ENCODE measurements around the gene SLC44A5.
"Not testable (repeated sequence)": the region's sequence is repeated elsewhere in the genome, so short reads cannot be mapped to it uniquely, and the experiment has no call there.

The SLC44A5 gene

DNA sequence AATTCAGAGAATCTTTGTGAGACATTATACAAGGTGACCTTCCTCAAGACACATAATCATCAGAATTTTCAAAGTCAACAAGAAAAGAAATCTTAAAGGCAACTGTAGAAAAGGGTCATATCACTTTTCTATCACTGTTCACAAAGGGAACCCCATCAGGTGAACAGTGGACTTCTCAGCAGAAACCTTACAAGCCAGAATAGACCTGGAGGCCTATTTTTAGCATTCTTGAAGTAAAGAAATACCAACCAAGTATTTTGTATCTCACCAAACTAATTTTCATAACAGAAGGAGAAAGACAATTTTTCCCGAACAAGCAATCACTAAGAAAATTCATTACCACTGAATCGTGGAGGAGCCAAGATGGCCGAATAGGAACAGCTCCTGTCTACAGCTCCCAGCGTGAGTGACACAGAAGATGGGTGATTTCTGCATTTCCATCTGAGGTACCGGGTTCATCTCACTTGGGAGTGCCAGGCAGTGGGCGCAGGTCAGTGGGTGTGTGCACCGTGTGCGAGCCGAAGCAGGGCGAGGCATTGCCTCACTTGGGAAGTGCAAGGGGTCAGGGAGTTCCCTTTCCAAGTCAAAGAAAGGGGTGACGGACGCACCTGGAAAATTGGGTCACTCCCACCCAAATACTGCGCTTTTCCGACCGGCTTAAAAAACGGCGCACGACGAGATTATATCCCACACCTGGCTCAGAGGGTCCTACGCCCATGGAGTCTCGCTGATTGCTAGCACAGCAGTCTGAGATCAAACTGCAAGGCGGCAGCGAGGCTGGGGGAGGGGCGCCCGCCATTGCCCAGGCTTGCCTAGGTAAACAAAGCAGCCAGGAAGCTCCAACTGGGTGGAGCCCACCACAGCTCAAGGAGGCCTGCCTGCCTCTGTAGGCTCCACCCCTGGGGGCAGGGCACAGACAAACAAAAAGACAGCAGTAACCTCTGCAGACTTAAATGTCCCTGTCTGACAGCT lies 235.2 kb downstream of the SLC44A5 start:
- not testable (repeated sequence) for FAIRE-seq; DNase-seq (ENCODE audit: low spot score)

GRCh38 chr1:75373542-75374159 lies 237.3 kb downstream of the SLC44A5 start:
- DNase-seq (ENCODE audit: low spot score): no peak
- no peak for FAIRE-seq

GRCh38 chr1:75366595-75366994 lies 244.3 kb downstream of the SLC44A5 start:
- no peak for FAIRE-seq
- no peak for DNase-seq (ENCODE audit: low spot score)

GRCh38 chr1:75361260-75361659 lies 249.7 kb downstream of the SLC44A5 start:
- DNase-seq (ENCODE audit: low spot score) (no peak), FAIRE-seq (no peak)

DNA sequence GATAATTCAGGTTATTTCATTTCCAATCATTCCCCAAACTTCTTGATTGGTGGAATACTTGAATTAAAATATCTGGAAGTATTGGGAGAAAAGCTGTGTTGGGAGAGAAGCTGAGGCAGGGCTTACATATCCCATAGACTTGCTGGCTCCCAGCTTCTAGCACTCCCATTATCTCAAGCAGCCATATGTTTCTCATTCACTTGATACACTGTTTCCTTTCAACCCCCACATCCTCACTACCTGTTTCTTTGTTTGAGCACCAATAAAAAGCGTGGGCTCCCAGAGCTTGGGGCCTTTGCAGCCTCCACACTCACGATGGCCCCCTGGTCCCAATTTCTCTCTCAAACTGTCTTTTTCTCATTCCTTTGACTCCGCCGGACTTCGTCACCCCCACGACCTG lies 256.6 kb downstream of the SLC44A5 start:
- not testable (repeated sequence) for FAIRE-seq; DNase-seq (ENCODE audit: low spot score)

DNA sequence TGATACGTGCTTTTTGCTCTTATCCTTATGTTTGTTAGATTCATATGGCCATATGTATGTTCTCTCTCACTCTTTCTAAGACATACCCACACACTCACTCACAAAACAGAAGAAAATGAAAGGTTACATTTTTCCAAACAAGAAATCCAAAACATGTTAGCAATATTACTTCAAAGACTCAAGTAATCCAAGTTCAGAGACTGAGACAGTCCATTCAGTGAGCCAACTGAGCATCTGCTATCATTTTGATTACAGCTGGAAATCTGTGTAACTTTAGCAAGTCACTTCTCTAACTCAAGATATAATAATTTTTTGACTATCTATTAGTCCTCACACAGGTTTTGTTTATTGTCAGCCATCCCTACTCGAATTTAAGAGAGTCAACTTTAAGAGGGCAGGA lies 257.9 kb downstream of the SLC44A5 start:
- no peak for FAIRE-seq
- no peak for DNase-seq (ENCODE audit: low spot score)

DNA sequence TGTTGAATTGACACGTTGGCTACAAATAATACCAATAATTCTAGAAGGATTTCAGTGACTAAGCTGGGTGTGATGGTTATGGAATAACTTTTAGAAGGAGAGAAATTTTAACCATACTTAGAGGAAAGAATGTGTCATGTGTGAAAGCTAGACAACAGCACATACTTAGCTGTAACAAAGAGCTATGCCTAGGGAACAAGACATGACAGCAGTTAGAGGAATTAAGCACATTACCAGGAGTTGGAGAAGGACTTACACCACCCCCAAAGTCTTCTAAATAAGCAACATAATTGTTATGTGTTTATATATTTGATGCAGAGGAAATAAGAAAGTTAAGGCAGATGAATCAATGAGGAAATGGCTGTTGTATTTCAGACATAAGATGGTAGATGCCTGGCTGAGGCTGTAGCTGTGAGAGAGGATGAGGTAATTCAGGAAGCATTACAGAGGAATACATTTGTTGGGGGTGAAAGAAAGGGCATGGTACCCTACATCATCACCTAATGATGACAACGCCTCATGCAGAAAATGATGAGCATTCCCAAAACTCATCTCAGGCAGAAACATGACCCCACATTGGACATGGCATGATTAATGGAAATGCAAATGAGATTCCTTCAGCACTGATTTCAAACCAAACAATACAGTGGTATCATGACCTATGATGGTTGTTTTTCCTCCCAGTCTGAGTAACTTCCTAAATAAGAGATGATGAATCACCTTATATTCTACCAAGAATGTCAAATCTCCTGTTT lies 265.2 kb downstream of the SLC44A5 start:
- FAIRE-seq (no peak), DNase-seq (ENCODE audit: low spot score) (no peak)

DNA sequence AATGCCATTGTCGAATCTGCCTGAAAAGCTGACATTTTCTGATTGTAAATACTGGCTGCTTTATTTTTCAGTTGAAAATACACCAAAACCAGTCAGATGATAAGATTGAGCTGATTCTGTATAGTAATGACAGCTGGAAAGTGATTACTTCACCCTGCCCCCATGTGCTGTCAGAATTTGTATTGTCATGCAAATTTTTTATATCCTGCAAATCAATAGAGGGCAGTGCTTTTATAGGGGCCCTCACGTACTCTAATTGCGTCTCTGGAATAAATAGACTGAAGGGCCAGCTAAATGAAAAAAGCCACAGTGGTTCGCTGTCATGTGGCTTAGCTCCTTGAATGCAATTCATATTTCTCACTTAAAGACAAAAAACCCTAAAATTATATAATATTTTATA lies 268.1 kb downstream of the SLC44A5 start:
- no peak for DNase-seq (ENCODE audit: low spot score)
- FAIRE-seq: no peak

DNA sequence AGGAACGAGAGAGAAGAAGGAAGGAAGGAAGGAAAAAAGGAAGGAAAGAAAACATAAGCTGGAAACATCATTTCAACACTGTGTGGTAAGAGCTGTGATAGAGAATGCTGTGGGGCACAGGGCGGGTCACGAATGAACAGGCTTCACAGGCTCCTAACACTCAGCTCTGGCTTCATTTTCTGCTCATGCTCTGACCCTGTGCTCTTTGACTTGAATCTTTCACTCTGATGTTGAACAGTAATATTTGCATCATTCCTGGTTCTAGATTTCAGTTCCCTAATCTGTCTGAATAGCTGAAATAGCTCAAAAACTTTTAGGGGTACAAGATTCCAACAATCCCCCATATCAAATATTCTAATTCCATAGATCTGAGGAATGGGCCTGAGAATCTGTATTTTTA lies 269.4 kb downstream of the SLC44A5 start:
- FAIRE-seq: no peak
- no peak for DNase-seq (ENCODE audit: low spot score)

GRCh38 chr1:75338616-75339483 lies 272.1 kb downstream of the SLC44A5 start:
- DNase-seq (ENCODE audit: low spot score) (no peak), FAIRE-seq (no peak)

- FAIRE-seq (no peak), DNase-seq (ENCODE audit: low spot score) (no peak)
These were observed 276.0 kb downstream of the SLC44A5 start for GRCh38 chr1:75334876-75335389.

DNA sequence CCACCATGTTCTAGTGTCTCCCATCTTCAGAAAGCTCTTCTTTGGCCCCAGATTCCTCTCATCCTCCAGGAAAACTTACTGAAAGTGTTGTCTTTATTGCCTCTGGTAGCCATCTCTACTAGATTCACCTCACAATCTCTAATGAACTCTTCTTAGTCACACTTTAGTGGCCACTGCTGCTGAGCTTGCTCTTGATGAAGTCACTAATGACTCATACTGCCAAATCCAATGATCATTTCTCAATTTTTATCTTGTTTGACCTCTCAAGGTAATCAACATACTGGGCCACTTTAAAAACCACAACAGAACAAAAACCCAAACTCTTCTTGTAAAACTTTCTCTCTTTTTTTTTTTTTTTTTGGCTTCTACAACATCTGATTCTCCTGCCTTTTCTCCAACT lies 280.3 kb downstream of the SLC44A5 start:
- DNase-seq (ENCODE audit: low spot score) (no peak), FAIRE-seq (no peak)

- DNase-seq (ENCODE audit: low spot score) (no peak), FAIRE-seq (no peak)
These were observed 282.2 kb downstream of the SLC44A5 start for GRCh38 chr1:75328691-75329090.

DNA sequence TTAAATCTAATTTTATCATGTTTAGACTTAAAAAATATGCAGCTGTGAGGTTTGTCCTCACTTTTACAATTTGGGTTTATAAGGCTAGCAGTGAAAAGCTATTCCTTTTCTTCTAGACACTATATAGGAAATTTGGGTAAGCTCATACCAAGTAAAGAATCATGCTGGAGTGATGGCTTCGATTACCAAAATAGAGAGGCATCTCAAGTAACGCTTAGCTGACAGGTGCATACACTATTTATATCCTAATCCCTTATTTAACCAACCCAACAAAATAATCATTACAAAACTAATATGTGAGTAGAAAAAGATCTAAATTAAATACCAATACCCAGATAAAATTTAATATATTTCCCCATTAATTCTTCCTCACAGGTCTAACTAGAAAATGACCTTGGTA lies 283.5 kb downstream of the SLC44A5 start:
- DNase-seq (ENCODE audit: low spot score) (no peak), FAIRE-seq (no peak)

GRCh38 chr1:75317976-75318375 lies 292.9 kb downstream of the SLC44A5 start:
- DNase-seq (ENCODE audit: low spot score) (no peak), FAIRE-seq (no peak)

DNA sequence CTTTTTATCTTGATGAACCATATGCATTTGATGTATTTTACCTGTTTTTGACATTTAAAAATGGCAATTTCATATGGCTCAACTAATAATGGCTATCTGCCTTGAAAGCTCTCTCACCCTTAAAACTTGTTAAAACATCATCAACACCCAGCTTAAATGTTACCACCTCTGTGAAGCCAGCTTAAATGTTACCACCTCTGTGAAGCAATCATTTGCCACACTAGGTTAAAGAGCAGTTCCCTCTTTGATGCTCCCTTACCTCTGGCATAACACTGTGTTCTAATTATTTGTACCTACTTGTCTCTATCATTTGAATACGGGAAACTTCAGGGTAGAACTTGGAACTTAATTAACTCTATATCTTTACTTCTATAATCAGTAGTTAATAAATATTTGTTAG lies 294.7 kb downstream of the SLC44A5 start:
- DNase-seq (ENCODE audit: low spot score): no peak
- FAIRE-seq: no peak

DNA sequence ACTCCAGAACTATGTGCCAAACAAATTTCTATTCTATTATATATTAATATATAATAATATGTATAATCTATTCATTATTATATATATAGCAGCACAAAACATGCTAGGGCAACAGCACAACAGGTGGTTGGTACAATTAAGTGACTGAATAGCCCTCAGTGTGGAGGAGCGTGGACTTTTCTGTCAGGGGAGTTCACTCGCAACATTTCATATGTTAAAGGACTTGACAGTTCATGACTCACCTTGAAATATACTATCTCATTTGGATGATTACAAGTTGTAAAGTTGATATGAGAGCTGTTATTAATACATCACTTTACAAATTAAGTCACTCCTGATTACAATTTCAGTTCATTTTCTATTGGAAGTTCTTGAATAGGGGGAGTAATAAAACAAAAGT lies 298.3 kb downstream of the SLC44A5 start:
- FAIRE-seq (no peak), DNase-seq (ENCODE audit: low spot score) (no peak)

GRCh38 chr1:75310067-75310466 lies 300.8 kb downstream of the SLC44A5 start:
- FAIRE-seq (no peak), DNase-seq (ENCODE audit: low spot score) (no peak)

GRCh38 chr1:75308365-75308764 lies 302.5 kb downstream of the SLC44A5 start:
- no peak for DNase-seq (ENCODE audit: low spot score)
- FAIRE-seq: no peak

GRCh38 chr1:75305061-75305460 lies 305.9 kb downstream of the SLC44A5 start:
- no peak for DNase-seq (ENCODE audit: low spot score)
- FAIRE-seq: no peak

GRCh38 chr1:75293270-75293669 lies 317.6 kb downstream of the SLC44A5 start:
- FAIRE-seq: no peak
- no peak for DNase-seq (ENCODE audit: low spot score)
